IMR-90 (cell line): ENCODE results near the gene HSF2BP. TPM values are rescaled to one million over a fixed set of nuclear protein-coding genes. Genes with fewer than 3 reads are reported as not detected.

Experiments
- ATAC-seq: fragments of 200-7000 bp; cut with Tn5 transposase; 2 replicates; pipeline ENCODE4 v1.9.1; 2020; ENCODE audit warnings: low read depth, mild to moderate bottlenecking, moderate library complexity
- BruUV-seq: library from RNA; stranded (reverse); fragments of 400-500 nt; replicated peaks from 2 replicates; lab custom pipeline; 2021; lab: Mats Ljungman, UMichigan
- CTCF ChIA-PET: fragments of 300-600 bp; formaldehyde crosslinking; extraction: SDS; loops from one replicate; lab custom pipeline; 2021; ENCODE audit warnings: antibody characterized with exemption; lab: Yijun Ruan, JAX
- POLR2A ChIA-PET: fragments of 300-600 bp; sonication (Branson Sonifier 250); formaldehyde crosslinking; loops from one replicate; lab custom pipeline; 2022; ENCODE audit warnings: antibody characterized with exemption; ENCODE audit not compliant: unreplicated experiment; lab: Charles Lee
- DNase-seq: peaks from one replicate; pipeline ENCODE4 v3.0.0; 2013
- H2AFZ ChIP-seq: replicated peaks from 2 replicates; pipeline ENCODE3; 2013; ENCODE audit warnings: low read length, mild to moderate bottlenecking; ENCODE audit not compliant: poor library complexity
- H2AK5ac ChIP-seq: 2 replicates; pipeline ENCODE4 v1.6.1; 2013; ENCODE audit warnings: low read depth, low read length, inconsistent platforms
- H2AK9ac ChIP-seq: replicated peaks from 2 replicates; pipeline ENCODE3; 2013; ENCODE audit warnings: mild to moderate bottlenecking, low read depth, low read length, moderate library complexity; ENCODE audit not compliant: poor library complexity
- H2BK120ac ChIP-seq: 2 replicates; pipeline ENCODE4 v1.6.1; 2013; ENCODE audit warnings: low read depth, low read length, inconsistent platforms
- H2BK15ac ChIP-seq: 3 replicates; pipeline ENCODE4 v1.6.1; 2013; ENCODE audit warnings: low read depth, low read length, inconsistent platforms
- H2BK20ac ChIP-seq: 2 replicates; pipeline ENCODE4 v1.6.1; 2013; ENCODE audit warnings: low read depth, mild to moderate bottlenecking, inconsistent platforms, low read length, moderate library complexity
- H2BK5ac ChIP-seq: 2 replicates; pipeline ENCODE4 v1.6.1; 2013; ENCODE audit warnings: mild to moderate bottlenecking, low read depth, low read length, inconsistent platforms; ENCODE audit not compliant: poor library complexity, severe bottlenecking
- H3K14ac ChIP-seq: replicated peaks from 2 replicates; pipeline ENCODE4 v1.6.1; 2013; ENCODE audit warnings: low read depth, low read length, inconsistent platforms
- H3K18ac ChIP-seq: 2 replicates; pipeline ENCODE4 v1.6.1; 2013; ENCODE audit warnings: low read depth, low read length, control low read depth
- H3K23ac ChIP-seq: 2 replicates; pipeline ENCODE4 v1.6.1; 2013; ENCODE audit warnings: low read depth, low read length, inconsistent platforms
- H3K27ac ChIP-seq: 2 replicates; pipeline ENCODE4 v1.5.1; 2013; ENCODE audit warnings: mild to moderate bottlenecking, control low read depth, low read length; ENCODE audit not compliant: insufficient read depth
- H3K27me3 ChIP-seq: 2 replicates; pipeline ENCODE4 v1.6.1; 2013; ENCODE audit warnings: low read length; ENCODE audit not compliant: control insufficient read depth, insufficient read depth
- H3K36me3 ChIP-seq: 2 replicates; pipeline ENCODE4 v1.6.1; 2013; ENCODE audit warnings: low read length, mixed read lengths; ENCODE audit not compliant: control insufficient read depth, insufficient read depth
- H3K4ac ChIP-seq: 2 replicates; pipeline ENCODE4 v1.6.1; 2013; ENCODE audit warnings: low read depth, low read length, inconsistent platforms
- H3K4me1 ChIP-seq: 2 replicates; pipeline ENCODE4 v1.6.1; 2013; ENCODE audit warnings: low read length, mixed read lengths; ENCODE audit not compliant: control insufficient read depth, insufficient read depth
- H3K4me2 ChIP-seq: 2 replicates; pipeline ENCODE4 v1.6.1; 2013; ENCODE audit warnings: low read depth, mild to moderate bottlenecking, control low read depth, low read length, moderate library complexity
- H3K4me3 ChIP-seq: 2 replicates; pipeline ENCODE4 v1.5.1; 2013; ENCODE audit warnings: low read depth, mild to moderate bottlenecking, control low read depth, low read length, moderate library complexity; ENCODE audit not compliant: insufficient read depth
- H3K56ac ChIP-seq: 2 replicates; pipeline ENCODE4 v1.6.1; 2013; ENCODE audit warnings: low read length, inconsistent platforms; ENCODE audit not compliant: insufficient read depth; ENCODE audit errors: extremely low read depth
- H3K79me1 ChIP-seq, 2 experiments: 2 replicates each; pipeline ENCODE4 v1.6.1; 2013; ENCODE audit warnings: low read length in 2 of 2, inconsistent platforms in 1 of 2, low read depth in 1 of 2
- H3K9ac ChIP-seq: 2 replicates; pipeline ENCODE4 v1.6.1; 2013; ENCODE audit warnings: low read depth, low read length, control low read depth
- H3K9me1 ChIP-seq: 2 replicates; pipeline ENCODE4 v1.6.1; 2013; ENCODE audit warnings: low read length, inconsistent platforms; ENCODE audit not compliant: insufficient read depth
- H3K9me3 ChIP-seq: 2 replicates; pipeline ENCODE4 v1.6.1; 2013; ENCODE audit warnings: low read length; ENCODE audit not compliant: control insufficient read depth, insufficient read depth
- H4K20me1 ChIP-seq: 2 replicates; pipeline ENCODE4 v1.6.1; 2013; ENCODE audit warnings: low read length, inconsistent platforms; ENCODE audit not compliant: insufficient read depth
- H4K5ac ChIP-seq: 2 replicates; pipeline ENCODE4 v1.6.1; 2013; ENCODE audit warnings: mild to moderate bottlenecking, low read depth, low read length, control low read depth
- H4K8ac ChIP-seq, 2 experiments: 2 replicates each; pipeline ENCODE4 v1.6.1; 2013; ENCODE audit warnings: low read depth in 2 of 2, low read length in 2 of 2, control low read depth in 1 of 2, inconsistent platforms in 1 of 2
- H4K91ac ChIP-seq: 2 replicates; pipeline ENCODE4 v1.6.1; 2013; ENCODE audit warnings: low read depth, low read length, inconsistent platforms; ENCODE audit not compliant: insufficient read depth
- CEBPB ChIP-seq: IDR thresholded peaks from 2 replicates; pipeline ENCODE4 v1.6.1; 2012; ENCODE audit warnings: low read depth, low read length, improper control_type of control experiment
- CHD1 ChIP-seq: IDR thresholded peaks from 2 replicates; pipeline ENCODE4 v1.6.1; 2012; ENCODE audit warnings: low read depth, low read length, improper control_type of control experiment
- FOS ChIP-seq: fragments of 150-350 bp; IDR thresholded peaks from 2 replicates; pipeline ENCODE4 v1.6.1; 2016; ENCODE audit warnings: low read depth, low read length
- MAZ ChIP-seq: IDR thresholded peaks from 2 replicates; pipeline ENCODE4 v1.6.1; 2012; ENCODE audit warnings: low read depth, mild to moderate bottlenecking, low read length, improper control_type of control experiment, moderate library complexity, borderline replicate concordance
- NFE2L2 ChIP-seq: fragments of 150-350 bp; IDR thresholded peaks from 2 replicates; pipeline ENCODE4 v1.6.1; 2016; ENCODE audit warnings: low read depth, mild to moderate bottlenecking, low read length
- POLR2A ChIP-seq: IDR thresholded peaks from 2 replicates; pipeline ENCODE4 v1.6.1; 2012; ENCODE audit warnings: mild to moderate bottlenecking, low read depth, low read length
- RAD21 ChIP-seq: IDR thresholded peaks from 2 replicates; pipeline ENCODE4 v1.6.1; 2012; ENCODE audit warnings: low read length, improper control_type of control experiment
- RFX5 ChIP-seq: IDR thresholded peaks from 2 replicates; pipeline ENCODE4 v1.8.0; 2012; ENCODE audit warnings: low read depth, mild to moderate bottlenecking, low read length, moderate library complexity
- WGBS, 2 experiments: methylation state at CpG; one replicate each; pipeline versions ENCODE4 v1.1.5 to v1.1.7; 2013; ENCODE audit warnings: missing lambda C conversion rate in 2 of 2; ENCODE audit not compliant: insufficient read length in 1 of 2; ENCODE audit errors: extremely low coverage in 2 of 2; 5-methylcytosine and 5-hydroxymethylcytosine counted together
- dilution Hi-C: fragments of 300-500 bp; cut with HindIII; formaldehyde crosslinking; loops from one replicate; pipeline ENCODE4 v1.14.3; 2018; ENCODE audit warnings: low sequenced_read_pairs; ENCODE audit not compliant: unreplicated experiment
- in situ Hi-C: fragments of 300-500 bp; cut with MboI; formaldehyde crosslinking; loops from 3 replicates; pipeline ENCODE4 v1.14.3; 2019; ENCODE audit warnings: low sequenced_read_pairs, inconsistent platforms, mixed read lengths
- intact Hi-C: fragments of 100-400 bp; cut with micrococcal nuclease; formaldehyde crosslinking; loops from 2 replicates; pipeline ENCODE4 v1.10.0; 2022
- polyA plus RNA-seq, 3 experiments: library from polyadenylated mRNA; depleted of rRNA; stranded (reverse); fragments of >200 nt; gene quantifications; 2 replicates each; pipeline ENCODE4 v1.2.3, GENCODE V29; 2012; ENCODE audit warnings: low replicate concordance in 1 of 3
- total RNA-seq: library from RNA; depleted of rRNA; stranded (reverse); fragments of >200 nt; gene quantifications from 2 replicates; pipeline ENCODE4 v1.2.3, GENCODE V29; 2012
- TF ChIP-seq, protein P1 (sequence below): fragments of 150-350 bp; IDR thresholded peaks from 2 replicates; pipeline ENCODE4 v1.6.1; 2016; ENCODE audit warnings: low read depth, mild to moderate bottlenecking, low read length, moderate library complexity, borderline replicate concordance
- TF ChIP-seq, protein P2 (sequence below): fragments of 150-350 bp; IDR thresholded peaks from 2 replicates; pipeline ENCODE4 v1.6.1; 2017; ENCODE audit warnings: mild to moderate bottlenecking, antibody characterized with exemption, low read length, low read depth

Gene HSF2BP
- total and polyA plus RNA-seq, 2 of the 4 experiments (the other 2 are of a cell fraction), result 0.87 to 0.90 TPM

DNA sequence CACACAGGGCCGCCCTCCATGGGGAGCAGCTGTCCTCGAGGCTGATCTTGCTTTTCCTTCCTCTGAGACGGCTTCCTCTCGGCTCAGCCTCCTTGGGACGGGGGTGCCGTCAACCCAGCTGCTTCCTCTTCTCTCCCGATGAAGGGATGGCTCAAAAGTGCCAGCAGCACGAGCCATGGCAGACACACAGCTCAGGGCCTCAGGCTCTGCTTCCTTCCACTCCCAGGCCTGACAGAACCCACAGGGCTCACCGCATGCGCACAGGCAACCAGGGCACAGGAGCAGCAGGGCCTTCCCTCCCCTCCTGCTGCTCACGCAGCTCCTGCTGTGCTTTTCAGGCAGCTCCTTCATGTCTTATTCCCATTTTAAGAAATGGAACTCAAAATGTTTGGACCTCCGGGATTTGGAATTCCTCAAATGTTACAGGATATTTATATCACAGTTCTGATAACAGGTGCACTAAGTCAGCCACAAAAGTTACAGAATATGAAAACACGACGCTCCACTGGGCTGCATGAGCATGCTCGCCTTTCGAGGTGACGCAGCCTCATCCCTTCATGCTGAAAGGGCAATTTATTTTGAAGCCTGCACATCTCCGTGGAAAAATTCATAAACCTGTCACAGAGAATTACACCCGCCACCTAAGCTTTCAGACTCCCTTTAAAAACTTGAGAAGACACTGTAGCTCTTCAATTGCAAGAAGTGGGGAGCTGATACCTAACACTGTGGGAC lies 84.4 kb downstream of the HSF2BP start:
- ATAC-seq (no peak), DNase-seq (no peak)
- no TSS peak for BruUV-seq
- Histone ChIP-seq H2BK20ac (no peak overlapping the region), H2BK15ac (no peak overlapping the region), H3K4me1 (peaks cover 9% of the 10 kb centered on the region; the same call in 1 of the 2 replicates), H2BK120ac (no peak overlapping the region; the same call in 1 of the 2 replicates), H3K4ac (no peak overlapping the region), H3K9me3 (no peaks in the 10 kb centered on the region), H2AFZ (no peak overlapping the region), H2BK5ac (no peak overlapping the region), H2AK5ac (no peak overlapping the region), H4K20me1 (no peaks in the 10 kb centered on the region), H3K23ac (no peak overlapping the region), H2AK9ac (no peak overlapping the region), H4K5ac (no peak overlapping the region), H4K8ac (no peak overlapping the region), H3K4me2 (no peak overlapping the region), H4K91ac (no peak overlapping the region), H3K56ac (no peak overlapping the region), H3K9ac (no peak overlapping the region), H3K14ac (no peak overlapping the region), H3K36me3 (no peaks in the 10 kb centered on the region), H3K9me1 (no peaks in the 10 kb centered on the region; the same call in 1 of the 2 replicates), H3K18ac (no peak overlapping the region), H3K27ac (no peak overlapping the region), H3K79me1 (no peaks in the 10 kb centered on the region), H3K27me3 (peaks cover 8% of the 10 kb centered on the region), H3K4me3 (no peak overlapping the region)
- ChIA-PET POLR2A (no interaction called here), CTCF (interaction anchor here (0.9 kb wide), 1 partner anchor 37 kb away, joined by 3 read pairs; no protein-coding TSS in a partner anchor)
- in situ Hi-C loops (no loop called here), dilution Hi-C loops (no loop called here), intact Hi-C loops (no loop called here)
- no peak for TF ChIP-seq MAZ
- TF ChIP-seq POLR2A, result no peak
- TF ChIP-seq CHD1, result no peak
- no peak for TF ChIP-seq RFX5
- no peak for TF ChIP-seq RAD21
- TF ChIP-seq, protein P1, sequence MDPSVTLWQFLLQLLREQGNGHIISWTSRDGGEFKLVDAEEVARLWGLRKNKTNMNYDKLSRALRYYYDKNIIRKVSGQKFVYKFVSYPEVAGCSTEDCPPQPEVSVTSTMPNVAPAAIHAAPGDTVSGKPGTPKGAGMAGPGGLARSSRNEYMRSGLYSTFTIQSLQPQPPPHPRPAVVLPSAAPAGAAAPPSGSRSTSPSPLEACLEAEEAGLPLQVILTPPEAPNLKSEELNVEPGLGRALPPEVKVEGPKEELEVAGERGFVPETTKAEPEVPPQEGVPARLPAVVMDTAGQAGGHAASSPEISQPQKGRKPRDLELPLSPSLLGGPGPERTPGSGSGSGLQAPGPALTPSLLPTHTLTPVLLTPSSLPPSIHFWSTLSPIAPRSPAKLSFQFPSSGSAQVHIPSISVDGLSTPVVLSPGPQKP, result no peak
- TF ChIP-seq NFE2L2, result no peak
- TF ChIP-seq, protein P2, sequence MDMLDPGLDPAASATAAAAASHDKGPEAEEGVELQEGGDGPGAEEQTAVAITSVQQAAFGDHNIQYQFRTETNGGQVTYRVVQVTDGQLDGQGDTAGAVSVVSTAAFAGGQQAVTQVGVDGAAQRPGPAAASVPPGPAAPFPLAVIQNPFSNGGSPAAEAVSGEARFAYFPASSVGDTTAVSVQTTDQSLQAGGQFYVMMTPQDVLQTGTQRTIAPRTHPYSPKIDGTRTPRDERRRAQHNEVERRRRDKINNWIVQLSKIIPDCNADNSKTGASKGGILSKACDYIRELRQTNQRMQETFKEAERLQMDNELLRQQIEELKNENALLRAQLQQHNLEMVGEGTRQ, result no peak
- no peak for TF ChIP-seq CEBPB
- TF ChIP-seq FOS, result no peak
- WGBS, 2 experiments, result 88% methylated on average over 7 of the region's 19 CpGs; no CpG with 5 or more reads in 1 of the 2 experiments
